ENCODE results near the gene VWA2. TPM values are rescaled to one million over a fixed set of nuclear protein-coding genes. Genes with fewer than 3 reads are reported as not detected.

The VWA2 gene
- total RNA-seq, 1 experiment from 2014 or later, result not detected

- TF ChIP-seq POLR2A (IDR thresholded peaks at IDR 0.05; ENCODE audit: borderline replicate concordance, extremely low read depth, insufficient read depth, insufficient read length) (no peak), JUND (IDR thresholded peaks at IDR 0.05) (no peak), FOSL1 (IDR thresholded peaks at IDR 0.05; ENCODE audit: low read depth) (no peak), ZFX (IDR thresholded peaks at IDR 0.05) (no peak), CBX3 (IDR thresholded peaks at IDR 0.05; ENCODE audit: low read depth) (no peak)
These were observed 16.0 kb upstream of the VWA2 start (continued) for GRCh38 chr10:114223066-114223465.

DNA sequence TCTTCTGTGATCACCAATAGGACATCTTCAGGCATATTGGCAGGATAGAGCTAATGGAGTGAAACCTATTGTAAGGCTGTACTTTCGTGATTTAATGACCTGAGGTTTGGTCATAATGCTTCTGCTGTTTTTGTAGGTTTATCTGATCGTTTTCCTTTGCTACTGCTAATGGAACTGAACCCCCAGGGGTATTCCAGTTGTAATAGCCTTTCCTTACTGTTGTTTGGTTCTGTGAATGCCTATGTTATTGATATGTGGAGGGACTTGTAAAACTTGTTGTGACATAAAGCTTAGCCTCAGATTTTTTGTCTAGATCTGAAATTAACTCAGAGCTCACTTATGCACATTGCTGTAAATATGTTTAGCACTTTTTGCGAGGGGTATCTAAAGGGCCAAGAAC, 10.9 kb upstream of the VWA2 start:
- DNase-seq (ENCODE audit: low read depth, low spot score) (no peak), ATAC-seq (no peak)
- H2AFZ ChIP-seq (ENCODE audit: low read depth, low read length, poor library complexity, severe bottlenecking), result no peak overlapping the region
- no peak overlapping the region for H3K27ac ChIP-seq (ENCODE audit: low read depth, low read length)
- no peaks in the 10 kb centered on the region for H3K79me2 ChIP-seq (ENCODE audit: insufficient read depth, low read length)
- no peak for TF ChIP-seq EGR1 (IDR thresholded peaks at IDR 0.05; ENCODE audit: low read depth)
- TF ChIP-seq, protein P1, sequence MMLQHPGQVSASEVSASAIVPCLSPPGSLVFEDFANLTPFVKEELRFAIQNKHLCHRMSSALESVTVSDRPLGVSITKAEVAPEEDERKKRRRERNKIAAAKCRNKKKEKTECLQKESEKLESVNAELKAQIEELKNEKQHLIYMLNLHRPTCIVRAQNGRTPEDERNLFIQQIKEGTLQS (IDR thresholded peaks at IDR 0.05), result no peak
- TF ChIP-seq, protein P2, sequence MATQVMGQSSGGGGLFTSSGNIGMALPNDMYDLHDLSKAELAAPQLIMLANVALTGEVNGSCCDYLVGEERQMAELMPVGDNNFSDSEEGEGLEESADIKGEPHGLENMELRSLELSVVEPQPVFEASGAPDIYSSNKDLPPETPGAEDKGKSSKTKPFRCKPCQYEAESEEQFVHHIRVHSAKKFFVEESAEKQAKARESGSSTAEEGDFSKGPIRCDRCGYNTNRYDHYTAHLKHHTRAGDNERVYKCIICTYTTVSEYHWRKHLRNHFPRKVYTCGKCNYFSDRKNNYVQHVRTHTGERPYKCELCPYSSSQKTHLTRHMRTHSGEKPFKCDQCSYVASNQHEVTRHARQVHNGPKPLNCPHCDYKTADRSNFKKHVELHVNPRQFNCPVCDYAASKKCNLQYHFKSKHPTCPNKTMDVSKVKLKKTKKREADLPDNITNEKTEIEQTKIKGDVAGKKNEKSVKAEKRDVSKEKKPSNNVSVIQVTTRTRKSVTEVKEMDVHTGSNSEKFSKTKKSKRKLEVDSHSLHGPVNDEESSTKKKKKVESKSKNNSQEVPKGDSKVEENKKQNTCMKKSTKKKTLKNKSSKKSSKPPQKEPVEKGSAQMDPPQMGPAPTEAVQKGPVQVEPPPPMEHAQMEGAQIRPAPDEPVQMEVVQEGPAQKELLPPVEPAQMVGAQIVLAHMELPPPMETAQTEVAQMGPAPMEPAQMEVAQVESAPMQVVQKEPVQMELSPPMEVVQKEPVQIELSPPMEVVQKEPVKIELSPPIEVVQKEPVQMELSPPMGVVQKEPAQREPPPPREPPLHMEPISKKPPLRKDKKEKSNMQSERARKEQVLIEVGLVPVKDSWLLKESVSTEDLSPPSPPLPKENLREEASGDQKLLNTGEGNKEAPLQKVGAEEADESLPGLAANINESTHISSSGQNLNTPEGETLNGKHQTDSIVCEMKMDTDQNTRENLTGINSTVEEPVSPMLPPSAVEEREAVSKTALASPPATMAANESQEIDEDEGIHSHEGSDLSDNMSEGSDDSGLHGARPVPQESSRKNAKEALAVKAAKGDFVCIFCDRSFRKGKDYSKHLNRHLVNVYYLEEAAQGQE (IDR thresholded peaks at IDR 0.05; ENCODE audit: low read depth), result no peak
- BruUV-seq (replicated peaks), result no TSS peak
- H3K36me3 ChIP-seq (ENCODE audit: control insufficient read depth in 1 of 2, insufficient read depth in 2 of 2, low read length in 2 of 2), result no peaks in the 10 kb centered on the region
- ChIA-PET RAD21 (ENCODE audit: low non-redundant PET in 1 of 2, low total read pairs in 2 of 2, uncharacterized antibody in 2 of 2, unreplicated experiment in 2 of 2) (no interaction called here), CTCF (no interaction called here), POLR2A (no interaction called here)
- H3K4me2 ChIP-seq (ENCODE audit: low read length), result no peak overlapping the region
- no peaks in the 10 kb centered on the region for H4K20me1 ChIP-seq (ENCODE audit: insufficient read depth)
- H3K9me3 ChIP-seq (ENCODE audit: control insufficient read depth in 1 of 2, insufficient read depth in 1 of 2, low read depth in 1 of 2, low read length in 2 of 2), result no peaks in the 10 kb centered on the region
- no peaks in the 10 kb centered on the region for H3K4me1 ChIP-seq (ENCODE audit: control insufficient read depth in 1 of 2, insufficient read depth in 2 of 2, low read length in 2 of 2)
- no peaks in the 10 kb centered on the region for H3K9me2 ChIP-seq (ENCODE audit: insufficient read depth)
- intact Hi-C loops (cut with micrococcal nuclease), result no loop called here
- no peak overlapping the region for H3K9ac ChIP-seq (ENCODE audit: low read length)
- H3K4me3 ChIP-seq (replicated peaks in 1 of 2; ENCODE audit: low read depth in 1 of 2, low read length in 2 of 2), result no peak overlapping the region
- peaks cover 55% of the 10 kb centered on the region for H3K27me3 ChIP-seq (ENCODE audit: insufficient read depth, low read length)

Measured in HCT116 (cell line).